LNCAP (cell line): ENCODE results near the gene NCLN.

Source experiments
- TF ChIP-seq, protein P1 (sequence below): fragments of 450-650 bp; IDR thresholded peaks from 2 replicates; pipeline ENCODE4 v1.5.1; 2017; ENCODE audit warnings: mild to moderate bottlenecking

The NCLN gene

DNA sequence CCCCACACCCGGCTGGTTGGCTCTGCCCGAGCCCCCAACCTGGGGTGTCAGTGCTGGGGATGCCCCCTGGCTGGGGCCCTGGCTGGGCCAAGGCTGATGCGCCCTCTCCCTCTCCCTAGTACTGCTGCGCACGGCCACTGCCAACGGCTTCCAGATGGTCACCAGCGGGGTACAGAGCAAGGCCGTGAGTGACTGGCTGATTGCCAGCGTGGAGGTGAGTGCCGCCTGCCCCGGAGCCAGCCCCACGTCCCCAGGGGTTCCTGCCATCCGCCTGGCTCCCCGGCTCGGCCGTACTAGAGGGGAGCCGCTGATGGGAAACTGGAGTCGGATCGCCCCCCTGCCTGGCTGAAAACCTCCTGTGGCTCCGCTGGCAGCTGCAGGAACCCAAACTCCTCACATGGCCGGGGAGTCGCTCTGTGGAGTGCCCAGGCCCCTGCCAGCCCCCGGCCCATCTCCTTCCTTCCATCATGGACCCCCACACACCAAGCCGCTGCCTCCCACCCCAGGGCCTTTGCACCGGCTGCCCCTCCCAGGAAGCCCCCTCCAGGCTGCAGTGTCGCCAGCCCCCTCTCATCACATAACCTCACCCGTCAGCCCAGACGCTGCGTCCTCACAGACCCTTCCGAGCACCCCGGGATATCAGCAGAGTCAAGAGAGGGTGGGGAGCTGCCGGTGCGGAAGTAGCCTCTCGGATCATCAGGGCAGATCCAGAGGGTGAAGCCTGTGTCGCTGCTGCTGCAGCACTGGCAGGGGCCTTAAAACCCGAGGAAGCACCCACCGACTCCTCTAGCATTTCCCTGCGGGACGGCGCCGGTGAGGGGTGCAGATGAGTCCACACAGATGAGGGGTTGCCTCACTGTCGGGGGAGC, 10.6 kb downstream of the NCLN start:
- TF ChIP-seq, protein P1, sequence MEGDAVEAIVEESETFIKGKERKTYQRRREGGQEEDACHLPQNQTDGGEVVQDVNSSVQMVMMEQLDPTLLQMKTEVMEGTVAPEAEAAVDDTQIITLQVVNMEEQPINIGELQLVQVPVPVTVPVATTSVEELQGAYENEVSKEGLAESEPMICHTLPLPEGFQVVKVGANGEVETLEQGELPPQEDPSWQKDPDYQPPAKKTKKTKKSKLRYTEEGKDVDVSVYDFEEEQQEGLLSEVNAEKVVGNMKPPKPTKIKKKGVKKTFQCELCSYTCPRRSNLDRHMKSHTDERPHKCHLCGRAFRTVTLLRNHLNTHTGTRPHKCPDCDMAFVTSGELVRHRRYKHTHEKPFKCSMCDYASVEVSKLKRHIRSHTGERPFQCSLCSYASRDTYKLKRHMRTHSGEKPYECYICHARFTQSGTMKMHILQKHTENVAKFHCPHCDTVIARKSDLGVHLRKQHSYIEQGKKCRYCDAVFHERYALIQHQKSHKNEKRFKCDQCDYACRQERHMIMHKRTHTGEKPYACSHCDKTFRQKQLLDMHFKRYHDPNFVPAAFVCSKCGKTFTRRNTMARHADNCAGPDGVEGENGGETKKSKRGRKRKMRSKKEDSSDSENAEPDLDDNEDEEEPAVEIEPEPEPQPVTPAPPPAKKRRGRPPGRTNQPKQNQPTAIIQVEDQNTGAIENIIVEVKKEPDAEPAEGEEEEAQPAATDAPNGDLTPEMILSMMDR: no peak

DNA sequence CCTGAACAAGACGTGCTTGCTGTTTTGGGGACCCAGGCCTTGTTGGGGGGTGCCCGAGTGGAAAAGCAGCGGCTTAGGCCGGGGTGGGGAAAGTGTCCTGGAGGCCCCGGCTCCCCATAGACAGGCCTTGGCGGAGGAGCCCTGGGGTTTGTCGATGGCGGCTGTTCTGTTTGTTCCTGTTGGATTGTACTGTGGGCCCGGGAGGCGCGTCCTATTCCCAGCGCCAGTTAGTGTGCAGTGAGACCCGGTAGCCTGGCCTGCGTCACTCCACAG, 11.1 kb downstream of the NCLN start:
- TF ChIP-seq, protein P1: no peak

DNA sequence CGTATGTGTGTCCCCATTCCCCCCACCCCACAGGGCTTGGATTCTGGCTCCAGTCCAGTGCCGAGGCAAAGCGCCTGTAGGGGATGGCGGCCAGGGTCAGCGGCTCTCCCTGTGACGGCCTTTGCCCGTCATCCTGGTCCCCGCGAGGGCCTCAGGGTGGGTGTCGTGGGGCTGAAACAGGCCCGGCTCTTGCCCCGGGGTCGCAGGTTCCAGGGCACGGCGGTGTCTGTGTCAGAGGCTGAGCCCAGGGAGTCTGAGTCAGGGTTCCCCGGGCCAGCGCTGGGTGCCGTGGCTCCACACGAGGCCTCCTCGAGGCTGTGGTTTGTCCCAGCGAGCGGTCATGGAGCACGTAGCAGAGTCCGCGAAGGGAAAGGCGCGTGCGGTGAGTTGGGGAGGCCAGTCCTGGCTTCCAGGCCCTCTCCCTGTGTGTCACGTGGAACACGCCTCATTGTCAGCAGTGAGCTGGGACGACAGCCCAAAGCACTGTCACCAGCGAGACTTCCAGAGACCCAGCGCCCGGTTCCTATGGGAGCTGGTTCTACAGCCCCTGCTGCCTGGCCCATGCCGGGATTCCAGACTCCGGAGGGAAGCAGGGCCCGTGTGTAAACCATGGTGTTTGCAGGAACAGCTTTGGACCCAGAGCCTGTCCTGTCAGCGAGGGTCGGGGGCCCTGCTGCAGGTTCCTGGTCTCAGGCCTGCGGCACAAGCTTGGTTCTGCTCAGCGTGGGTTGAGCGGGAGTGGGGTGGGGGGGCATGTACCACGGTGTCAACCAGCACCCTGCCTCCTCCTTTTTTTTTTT, 13.4 kb downstream of the NCLN start:
- TF ChIP-seq, protein P1: no peak

DNA sequence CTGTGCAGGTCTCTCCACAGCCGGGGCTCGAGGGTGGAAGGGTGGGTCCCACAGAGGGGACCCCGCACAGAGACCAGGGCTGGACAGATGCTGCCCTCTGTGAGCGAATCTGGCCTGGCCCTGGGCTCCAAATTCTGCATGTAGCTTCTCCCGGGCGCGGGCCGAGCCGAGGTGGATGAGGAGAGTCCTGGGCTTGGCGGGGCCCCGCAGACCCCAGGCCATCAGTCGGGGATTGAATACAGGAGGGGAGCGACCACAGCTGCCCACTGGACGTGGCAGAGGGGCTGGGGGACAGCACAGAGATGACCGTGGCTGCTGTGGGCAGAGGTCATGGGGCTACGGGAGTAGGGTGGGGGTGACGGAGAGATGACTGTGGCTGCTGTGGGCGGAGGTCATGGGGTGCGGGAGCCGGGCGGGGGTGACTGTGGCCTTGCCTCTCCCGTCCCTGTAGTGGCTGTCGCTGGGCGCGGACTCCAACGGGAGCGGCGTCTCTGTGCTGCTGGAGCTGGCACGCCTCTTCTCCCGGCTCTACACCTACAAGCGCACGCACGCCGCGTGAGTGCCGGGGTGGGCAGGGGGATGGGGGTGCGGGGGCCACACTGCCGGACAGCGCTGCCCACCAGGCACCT, 15.5 kb downstream of the NCLN start:
- TF ChIP-seq, protein P1: no peak

DNA sequence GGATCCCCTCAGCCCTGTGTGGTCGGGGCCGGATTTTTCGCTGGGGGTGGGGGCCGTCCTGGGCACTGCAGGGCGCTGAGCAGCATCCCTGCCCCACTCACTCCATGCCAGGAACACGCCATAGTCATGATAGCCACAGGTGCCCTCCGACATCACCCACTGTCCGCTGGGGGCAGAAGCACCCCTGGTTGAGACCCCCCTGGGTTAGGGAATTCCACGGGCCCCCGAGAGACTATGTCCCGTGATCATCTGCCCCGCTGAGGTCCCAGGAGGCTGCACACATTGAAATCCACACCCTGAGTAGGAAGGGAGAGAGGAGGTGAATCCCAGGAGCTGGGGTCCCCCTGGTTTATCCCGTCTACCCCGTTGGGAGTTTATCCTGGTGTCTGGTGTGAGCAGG, 16.2 kb downstream of the NCLN start:
- TF ChIP-seq, protein P1: no peak

DNA sequence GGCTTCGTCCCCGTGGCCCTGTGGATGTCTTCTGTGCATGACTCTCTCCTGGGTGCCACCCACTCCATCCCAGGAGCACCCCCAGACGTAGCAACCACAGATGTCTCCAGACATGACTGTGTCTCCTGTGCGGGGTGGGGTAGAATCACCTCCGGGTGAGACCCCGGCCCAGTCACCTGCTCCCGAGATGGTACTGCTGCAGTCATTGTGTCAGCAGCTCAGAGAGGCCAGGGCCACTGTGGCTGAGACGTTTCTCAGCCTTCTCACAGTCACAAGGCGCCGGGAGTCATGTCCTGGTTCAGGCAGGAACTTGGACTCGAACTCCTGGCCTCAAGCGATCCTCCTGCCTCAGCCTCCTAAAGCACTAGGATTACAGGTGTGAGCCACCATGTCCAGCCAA, 16.6 kb downstream of the NCLN start:
- TF ChIP-seq, protein P1: no peak

DNA sequence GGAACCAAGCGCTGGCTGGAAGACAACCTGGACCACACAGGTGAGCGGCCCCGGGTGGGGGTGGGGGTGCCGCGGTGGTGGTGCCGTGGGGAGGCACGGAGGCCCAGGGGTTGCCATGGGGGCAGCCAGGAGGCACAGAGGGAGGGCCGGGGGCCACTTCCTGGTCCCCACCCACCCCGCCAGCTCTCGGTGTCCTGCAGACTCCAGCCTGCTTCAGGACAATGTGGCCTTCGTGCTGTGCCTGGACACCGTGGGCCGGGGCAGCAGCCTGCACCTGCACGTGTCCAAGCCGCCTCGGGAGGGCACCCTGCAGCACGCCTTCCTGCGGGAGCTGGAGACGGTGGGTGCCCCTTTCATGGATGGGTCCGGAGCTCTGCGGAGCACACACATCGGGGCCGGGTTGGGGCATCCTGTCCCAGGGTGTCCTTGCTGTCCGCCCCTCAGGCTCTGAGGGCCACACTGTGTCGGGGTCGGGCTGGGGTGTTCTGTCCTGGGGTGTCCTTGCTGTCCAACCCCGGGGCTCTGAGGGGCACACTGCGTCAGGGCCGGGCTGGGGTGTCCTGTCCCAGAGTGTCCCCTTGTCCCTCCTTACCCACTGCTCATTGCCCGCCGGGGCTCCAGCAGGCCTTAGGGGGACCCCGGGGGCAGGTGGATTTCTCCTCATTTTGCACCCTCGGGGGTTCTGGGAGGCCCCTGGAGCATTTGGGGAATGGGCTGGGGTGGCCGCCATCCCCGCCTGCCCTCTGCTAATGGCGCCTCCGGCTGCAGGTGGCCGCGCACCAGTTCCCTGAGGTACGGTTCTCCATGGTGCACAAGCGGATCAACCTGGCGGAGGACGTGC, 18.3 kb downstream of the NCLN start:
- TF ChIP-seq, protein P1: no peak
